Ishikawa (cell line): ENCODE measurements around the gene APOD.

ENCODE experiments used
- EGR1 ChIP-seq: IDR thresholded peaks from 2 replicates; pipeline ENCODE4 v1.6.1; 2012
- RAD21 ChIP-seq: IDR thresholded peaks from 2 replicates; pipeline ENCODE4 v1.6.1; 2012; ENCODE audit warnings: low read depth

APOD gene

DNA sequence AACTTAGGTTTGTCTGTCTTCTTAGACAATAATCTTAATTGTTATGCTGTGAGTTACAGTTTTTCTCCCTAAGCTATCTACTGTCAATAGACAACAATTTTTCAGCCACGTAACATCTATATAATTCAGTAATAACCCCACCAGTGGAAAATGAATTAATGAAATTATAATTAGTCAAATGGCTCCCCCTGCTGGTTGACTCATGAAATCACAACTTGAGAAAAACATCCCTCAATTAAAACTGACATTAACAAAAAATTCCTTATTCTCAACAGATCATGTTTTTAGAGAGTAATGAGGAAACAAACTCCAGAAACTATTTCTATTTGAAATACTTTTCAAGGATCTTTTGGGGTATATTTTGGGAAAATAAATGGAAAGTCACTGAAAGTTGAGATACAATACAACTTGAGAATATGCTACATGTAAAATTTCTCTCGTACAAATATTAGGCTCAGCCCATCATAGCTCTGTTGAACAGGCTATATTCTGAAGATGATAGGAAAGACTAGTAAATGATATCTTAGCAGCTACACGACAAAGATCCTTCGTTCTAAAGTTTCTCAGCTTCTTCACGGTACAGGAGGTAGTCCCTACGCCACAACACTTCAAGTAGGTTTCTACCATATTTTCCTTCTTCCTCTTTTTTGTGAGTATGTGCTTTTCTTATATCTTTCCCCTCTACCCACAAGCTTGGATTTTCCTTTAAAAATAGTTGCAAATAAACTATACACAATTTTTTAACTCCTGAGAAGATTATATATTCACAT is 61.3 kb downstream of the APOD start:
- TF ChIP-seq EGR1 (no peak), RAD21 (peak; percentile 78)
